Adrenal gland (tissue), 5 donors: ENCODE measurements around the gene MYH9.

ENCODE experiments used
- CTCF ChIP-seq, 6 experiments: fragments of 450-650 bp in 4 of 6; fragments of 200-600 bp in 2 of 6; sonication (generic) in 1 of 6; IDR thresholded peaks; 1 replicate in 5 of 6; 2 replicates in 1 of 6; pipeline versions ENCODE4 v1.5.1 to v1.8.0; 2016 to 2021; ENCODE audit warnings: antibody characterized with exemption in 6 of 6, mild to moderate bottlenecking in 2 of 6, moderate library complexity in 1 of 6
- POLR2A ChIP-seq, 2 donors: fragments of 450-650 bp; IDR thresholded peaks; one replicate each; pipeline ENCODE4 v1.6.1; 2017; ENCODE audit warnings: antibody characterized with exemption in 2 of 2, mild to moderate bottlenecking in 2 of 2, moderate library complexity in 1 of 2
- donor health status: DM: no; HTN: no; CAD: no.

GRCh38 chr22:36377022-36377631 lies 10.6 kb downstream of the MYH9 start:
- TF ChIP-seq CTCF (IDR thresholded peaks at IDR 0.05) (no peak), POLR2A (IDR thresholded peaks at IDR 0.05) (no peak)
